Measurements from ENCODE around the gene ADAD2. TPM values are rescaled to one million over a fixed set of nuclear protein-coding genes. Genes with fewer than 3 reads are reported as not detected.

The ADAD2 gene
- total and polyA plus RNA-seq, 10 of the 15 experiments (the other 5 are each of a cell fraction or from before 2014, with no cell fraction given) = 0.44 to 0.68 (median 0.51) TPM; not detected in 7

GRCh38 chr16:84239909-84240308, 49.0 kb downstream of the ADAD2 start, which contains the start of gene KCNG4:
KCNG4 (minus strand) TSS chr16:84240012; CDS start chr16:84237485, 2,527 bp downstream.
- Histone ChIP-seq H3K4me2 (ENCODE audit: control insufficient read depth, insufficient read depth) (no peak within 1 kb of the TSS), H3K27me3 (replicated peaks in 1 of 2; ENCODE audit: control insufficient read depth in 2 of 2, insufficient read depth in 2 of 2, low read length in 1 of 2) (peaks cover 0 to 2% of the 10 kb centered on the region in 2 experiments; a peak in 2 of 4 replicates), H3K4me3 (no peak within 1 kb of the TSS), H4K20me1 (ENCODE audit: control insufficient read depth, insufficient read depth) (no peaks in the 10 kb centered on the region), H3K9me3 (replicated peaks; ENCODE audit: control insufficient read depth, insufficient read depth, low read length) (no peaks in the 10 kb centered on the region; the same call in 2 of the 3 replicates), H3K9ac (ENCODE audit: control insufficient read depth, insufficient read depth, low read length) (no peak within 1 kb of the TSS), H3K36me3 (ENCODE audit: control insufficient read depth in 2 of 2, insufficient read depth in 2 of 2, low read length in 1 of 2) (no peaks in the 10 kb centered on the region), H3K27ac (ENCODE audit: control insufficient read depth, insufficient read depth) (no peak within 1 kb of the TSS), H3K4me1 (ENCODE audit: control insufficient read depth, insufficient read depth, low read length) (no peaks in the 10 kb centered on the region), H3K79me2 (ENCODE audit: control insufficient read depth, insufficient read depth, low read length) (no peaks in the 10 kb centered on the region), H2AFZ (ENCODE audit: control insufficient read depth, low read depth, low read length) (no peak within 1 kb of the TSS)
- CTCF ChIA-PET = no interaction called here
- SMC1A ChIA-PET (ENCODE audit: uncharacterized antibody, unreplicated experiment) = no interaction called here
- intact Hi-C loops (cut with micrococcal nuclease; ENCODE audit: unreplicated experiment) (no loop called here), in situ Hi-C loops (cut with MboI) (no loop called here)
- no TSS peak for BruUV-seq (replicated peaks)
- RAD21 ChIA-PET (ENCODE audit: unreplicated experiment) = no interaction called here
- FAIRE-seq = no peak
- ATAC-seq = no peak
- WGBS (ENCODE audit: insufficient coverage, insufficient replicate concordance, low lambda C conversion rate, missing lambda C conversion rate) = under 1% methylated on average over 7 of the region's 7 CpGs
- DNase-seq (ENCODE audit: low read depth, low spot score) = no peak
- POLR2A ChIA-PET = no interaction called here
- TF ChIP-seq CBX3 (IDR thresholded peaks at IDR 0.05; ENCODE audit: borderline replicate concordance, low read depth) (no peak), RCOR1 (conservative IDR thresholded peaks at IDR 0.05; ENCODE audit: low read depth, low read length) (no peak), HDGF (IDR thresholded peaks at IDR 0.05) (no peak), USF1 (IDR thresholded peaks at IDR 0.05; ENCODE audit: borderline replicate concordance, extremely low read length, insufficient read depth, low read depth, low read length) (no peak), LARP7 (IDR thresholded peaks at IDR 0.05) (no peak), ZBTB33 (IDR thresholded peaks at IDR 0.05) (no peak), EP300 (IDR thresholded peaks at IDR 0.05; ENCODE audit: borderline replicate concordance in 1 of 2, control insufficient read depth in 1 of 2, low read depth in 2 of 2, low read length in 2 of 2) (no peak), SUPT20H (IDR thresholded peaks at IDR 0.05; ENCODE audit: borderline replicate concordance, control insufficient read depth, low read depth, low read length) (no peak), HCFC1 (IDR thresholded peaks at IDR 0.05; ENCODE audit: low read length) (no peak), ZNF24 (IDR thresholded peaks at IDR 0.05) (no peak), IRF3 (IDR thresholded peaks at IDR 0.05) (no peak)
- TF ChIP-seq, protein P1, sequence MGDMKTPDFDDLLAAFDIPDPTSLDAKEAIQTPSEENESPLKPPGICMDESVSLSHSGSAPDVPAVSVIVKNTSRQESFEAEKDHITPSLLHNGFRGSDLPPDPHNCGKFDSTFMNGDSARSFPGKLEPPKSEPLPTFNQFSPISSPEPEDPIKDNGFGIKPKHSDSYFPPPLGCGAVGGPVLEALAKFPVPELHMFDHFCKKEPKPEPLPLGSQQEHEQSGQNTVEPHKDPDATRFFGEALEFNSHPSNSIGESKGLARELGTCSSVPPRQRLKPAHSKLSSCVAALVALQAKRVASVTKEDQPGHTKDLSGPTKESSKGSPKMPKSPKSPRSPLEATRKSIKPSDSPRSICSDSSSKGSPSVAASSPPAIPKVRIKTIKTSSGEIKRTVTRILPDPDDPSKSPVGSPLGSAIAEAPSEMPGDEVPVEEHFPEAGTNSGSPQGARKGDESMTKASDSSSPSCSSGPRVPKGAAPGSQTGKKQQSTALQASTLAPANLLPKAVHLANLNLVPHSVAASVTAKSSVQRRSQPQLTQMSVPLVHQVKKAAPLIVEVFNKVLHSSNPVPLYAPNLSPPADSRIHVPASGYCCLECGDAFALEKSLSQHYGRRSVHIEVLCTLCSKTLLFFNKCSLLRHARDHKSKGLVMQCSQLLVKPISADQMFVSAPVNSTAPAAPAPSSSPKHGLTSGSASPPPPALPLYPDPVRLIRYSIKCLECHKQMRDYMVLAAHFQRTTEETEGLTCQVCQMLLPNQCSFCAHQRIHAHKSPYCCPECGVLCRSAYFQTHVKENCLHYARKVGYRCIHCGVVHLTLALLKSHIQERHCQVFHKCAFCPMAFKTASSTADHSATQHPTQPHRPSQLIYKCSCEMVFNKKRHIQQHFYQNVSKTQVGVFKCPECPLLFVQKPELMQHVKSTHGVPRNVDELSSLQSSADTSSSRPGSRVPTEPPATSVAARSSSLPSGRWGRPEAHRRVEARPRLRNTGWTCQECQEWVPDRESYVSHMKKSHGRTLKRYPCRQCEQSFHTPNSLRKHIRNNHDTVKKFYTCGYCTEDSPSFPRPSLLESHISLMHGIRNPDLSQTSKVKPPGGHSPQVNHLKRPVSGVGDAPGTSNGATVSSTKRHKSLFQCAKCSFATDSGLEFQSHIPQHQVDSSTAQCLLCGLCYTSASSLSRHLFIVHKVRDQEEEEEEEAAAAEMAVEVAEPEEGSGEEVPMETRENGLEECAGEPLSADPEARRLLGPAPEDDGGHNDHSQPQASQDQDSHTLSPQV (IDR thresholded peaks at IDR 0.05) = no peak
- TF ChIP-seq, protein P2, sequence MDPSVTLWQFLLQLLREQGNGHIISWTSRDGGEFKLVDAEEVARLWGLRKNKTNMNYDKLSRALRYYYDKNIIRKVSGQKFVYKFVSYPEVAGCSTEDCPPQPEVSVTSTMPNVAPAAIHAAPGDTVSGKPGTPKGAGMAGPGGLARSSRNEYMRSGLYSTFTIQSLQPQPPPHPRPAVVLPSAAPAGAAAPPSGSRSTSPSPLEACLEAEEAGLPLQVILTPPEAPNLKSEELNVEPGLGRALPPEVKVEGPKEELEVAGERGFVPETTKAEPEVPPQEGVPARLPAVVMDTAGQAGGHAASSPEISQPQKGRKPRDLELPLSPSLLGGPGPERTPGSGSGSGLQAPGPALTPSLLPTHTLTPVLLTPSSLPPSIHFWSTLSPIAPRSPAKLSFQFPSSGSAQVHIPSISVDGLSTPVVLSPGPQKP (IDR thresholded peaks at IDR 0.05; ENCODE audit: low read depth, low read length) = no peak
- TF ChIP-seq, protein P3, sequence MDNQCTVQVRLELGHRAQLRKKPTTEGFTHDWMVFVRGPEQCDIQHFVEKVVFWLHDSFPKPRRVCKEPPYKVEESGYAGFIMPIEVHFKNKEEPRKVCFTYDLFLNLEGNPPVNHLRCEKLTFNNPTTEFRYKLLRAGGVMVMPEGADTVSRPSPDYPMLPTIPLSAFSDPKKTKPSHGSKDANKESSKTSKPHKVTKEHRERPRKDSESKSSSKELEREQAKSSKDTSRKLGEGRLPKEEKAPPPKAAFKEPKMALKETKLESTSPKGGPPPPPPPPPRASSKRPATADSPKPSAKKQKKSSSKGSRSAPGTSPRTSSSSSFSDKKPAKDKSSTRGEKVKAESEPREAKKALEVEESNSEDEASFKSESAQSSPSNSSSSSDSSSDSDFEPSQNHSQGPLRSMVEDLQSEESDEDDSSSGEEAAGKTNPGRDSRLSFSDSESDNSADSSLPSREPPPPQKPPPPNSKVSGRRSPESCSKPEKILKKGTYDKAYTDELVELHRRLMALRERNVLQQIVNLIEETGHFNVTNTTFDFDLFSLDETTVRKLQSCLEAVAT (IDR thresholded peaks at IDR 0.05) = no peak

All from GM12878 (cell line).